SH-SY5Y (cell line): ENCODE data around the gene ATP2A1.

Experiments
- GATA2 ChIP-seq: IDR thresholded peaks from 2 replicates; pipeline ENCODE4 v1.6.1; 2011; ENCODE audit warnings: mild to moderate bottlenecking, low read depth, low read length
- GATA3 ChIP-seq: IDR thresholded peaks from 2 replicates; pipeline ENCODE4 v1.6.1; 2011; ENCODE audit warnings: low read depth, mild to moderate bottlenecking, low read length, moderate library complexity

DNA sequence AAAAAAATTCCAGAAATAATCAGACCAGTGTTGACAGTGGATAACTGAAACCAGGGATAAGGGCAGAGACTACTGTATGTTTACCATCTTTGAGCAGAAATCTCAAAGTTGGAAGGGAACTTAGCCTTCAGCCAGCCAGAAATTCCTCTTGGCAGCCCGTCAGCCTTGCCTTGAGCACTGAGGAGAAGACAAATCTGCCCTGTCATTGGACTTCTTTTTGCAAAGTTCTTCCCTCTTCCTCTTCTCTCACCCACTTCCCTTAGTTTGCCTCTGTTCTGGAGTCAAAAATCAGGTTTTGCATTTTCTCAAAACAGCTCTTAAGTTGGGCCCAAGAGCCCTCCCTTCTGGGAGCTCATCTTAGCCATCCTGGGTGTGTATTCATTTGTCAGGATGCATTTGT lies 38.4 kb upstream of the ATP2A1 start:
- TF ChIP-seq GATA2 = no peak
- TF ChIP-seq GATA3 = no peak
